Small intestine (tissue), 7 donors: ENCODE measurements around the gene SHCBP1. TPM values are rescaled to one million over a fixed set of nuclear protein-coding genes. Genes with fewer than 3 reads are reported as not detected.
"Not testable (repeated sequence)": the region's sequence is repeated elsewhere in the genome, so short reads cannot be mapped to it uniquely, and the experiment has no call there.

Experiments
- DNase-seq, 2 donors: peaks; one replicate each; pipeline versions ENCODE4 v3.0.0 to v3.0.0-alpha.2; 2013
- FAIRE-seq: peaks from 2 replicates; lab custom pipeline; 2012; peaks lifted over from hg19 to GRCh38; lab: Jason Lieb, UNC
- H3K27ac ChIP-seq, 3 donors: one replicate each; pipeline ENCODE4 v1.5.1; 2013; ENCODE audit warnings: low read length in 2 of 3, mild to moderate bottlenecking in 2 of 3, control low read depth in 1 of 3, inconsistent platforms in 1 of 3, low read depth in 1 of 3, moderate library complexity in 1 of 3
- H3K27me3 ChIP-seq, 3 donors: one replicate each; pipeline ENCODE4 v1.6.1; 2013; ENCODE audit warnings: low read length in 3 of 3, inconsistent platforms in 1 of 3; ENCODE audit not compliant: control insufficient read depth in 3 of 3, insufficient read depth in 3 of 3
- H3K36me3 ChIP-seq, 3 donors: one replicate each; pipeline ENCODE4 v1.6.1; 2013; ENCODE audit warnings: low read length in 3 of 3, inconsistent platforms in 1 of 3, low read depth in 1 of 3, mild to moderate bottlenecking in 1 of 3, moderate library complexity in 1 of 3; ENCODE audit not compliant: control insufficient read depth in 3 of 3, insufficient read depth in 2 of 3
- H3K4me1 ChIP-seq, 3 donors: one replicate each; pipeline ENCODE4 v1.6.1; 2013; ENCODE audit warnings: low read length in 2 of 3, inconsistent platforms in 1 of 3, low read depth in 1 of 3, mild to moderate bottlenecking in 1 of 3, moderate library complexity in 1 of 3; ENCODE audit not compliant: control insufficient read depth in 3 of 3, insufficient read depth in 2 of 3
- H3K4me3 ChIP-seq, 3 donors: one replicate each; pipeline ENCODE4 v1.5.1; 2013; ENCODE audit warnings: low read length in 3 of 3, control low read depth in 1 of 3, inconsistent platforms in 1 of 3, low read depth in 1 of 3, mild to moderate bottlenecking in 1 of 3, moderate library complexity in 1 of 3
- H3K9me3 ChIP-seq, 2 donors: one replicate each; pipeline ENCODE4 v1.6.1; 2013; ENCODE audit warnings: low read depth in 1 of 2, low read length in 1 of 2; ENCODE audit not compliant: control insufficient read depth in 2 of 2, insufficient read depth in 1 of 2
- WGBS, 3 donors: extraction: QIAGEN DNeasy Blood & Tissue Kit; methylation state at CpG; one replicate each; pipeline ENCODE4 v1.1.7; 2013; 5-methylcytosine and 5-hydroxymethylcytosine counted together
- polyA plus RNA-seq, 4 donors: library from polyadenylated mRNA; stranded (reverse) in 3 of 4; unstranded in 1 of 4; fragments of 200-250 nt in 3 of 4; fragments of 120-200 nt in 1 of 4; gene quantifications; one replicate each; pipeline versions ENCODE4 v1.2.1 to v1.2.3, GENCODE V29; 2013
- donor health status: healthy with polysubstance abuse.
- donor health status: control.
- donor health status: control.
- donor health status: Bipolar disorder and iron deficiency.
- donor health status: healthy.

Gene SHCBP1
- polyA plus RNA-seq, 4 donors = 0.54 to 5.5 (median 3.0) TPM

- no peaks in the 10 kb centered on the region for H3K27me3 ChIP-seq
- H3K4me3 ChIP-seq = no peak overlapping the region
- H3K9me3 ChIP-seq = peaks cover 0 to 4% of the 10 kb centered on the region in 2 donors
- no peak for DNase-seq
- WGBS, 3 donors = 86 to 89% (median 87%) methylated on average over 25 to 27 of the region's 27 CpGs
- FAIRE-seq = no peak
- no peaks in the 10 kb centered on the region for H3K36me3 ChIP-seq
- no peaks in the 10 kb centered on the region for H3K4me1 ChIP-seq
- no peak overlapping the region for H3K27ac ChIP-seq
Measured at GRCh38 chr16:46569231-46569735, 51.9 kb downstream of the SHCBP1 start.

- Histone ChIP-seq H3K27me3 (no peaks in the 10 kb centered on the region), H3K9me3 (peaks cover 0 to 4% of the 10 kb centered on the region in 2 donors), H3K4me1 (no peaks in the 10 kb centered on the region), H3K36me3 (no peaks in the 10 kb centered on the region), H3K4me3 (no peak overlapping the region), H3K27ac (no peak overlapping the region)
- WGBS, 3 donors = 80 to 90% (median 83%) methylated on average over 41 to 42 of the region's 42 CpGs
- FAIRE-seq (no peak), DNase-seq (no peak)
Measured at GRCh38 chr16:46568472-46569230, 52.5 kb downstream of the SHCBP1 start.

- WGBS, 3 donors = 56 to 77% (median 65%) methylated on average over 3 of the region's 3 CpGs
- H3K36me3 ChIP-seq = no peaks in the 10 kb centered on the region
- DNase-seq = no peak
- H3K4me3 ChIP-seq = no peak overlapping the region
- no peaks in the 10 kb centered on the region for H3K9me3 ChIP-seq
- H3K27me3 ChIP-seq = no peaks in the 10 kb centered on the region
- H3K4me1 ChIP-seq = no peaks in the 10 kb centered on the region
- H3K27ac ChIP-seq = no peak overlapping the region
- no peak for FAIRE-seq
Measured at GRCh38 chr16:46562979-46563378, 58.2 kb downstream of the SHCBP1 start.

- Histone ChIP-seq H3K27ac (no peak overlapping the region), H3K36me3 (no peaks in the 10 kb centered on the region), H3K9me3 (no peaks in the 10 kb centered on the region), H3K4me3 (no peak overlapping the region), H3K4me1 (no peaks in the 10 kb centered on the region), H3K27me3 (no peaks in the 10 kb centered on the region)
- DNase-seq (no peak), FAIRE-seq (no peak)
- WGBS, 3 donors = 7 to 15% (median 8%) methylated on average over 1 of the region's 1 CpG
Measured at GRCh38 chr16:46558018-46558417, 63.2 kb downstream of the SHCBP1 start.

- DNase-seq (no peak), FAIRE-seq (no peak)
- H3K27me3 ChIP-seq = no peaks in the 10 kb centered on the region
- WGBS, 3 donors = 46 to 66% (median 53%) methylated on average over 3 of the region's 3 CpGs
- H3K36me3 ChIP-seq = no peaks in the 10 kb centered on the region
- no peaks in the 10 kb centered on the region for H3K4me1 ChIP-seq
- no peaks in the 10 kb centered on the region for H3K9me3 ChIP-seq
- no peak overlapping the region for H3K27ac ChIP-seq
- H3K4me3 ChIP-seq = no peak overlapping the region
Measured at GRCh38 chr16:46555951-46556350, 65.2 kb downstream of the SHCBP1 start.

GRCh38 chr16:46554435-46554834 lies 66.7 kb downstream of the SHCBP1 start:
- H3K36me3 ChIP-seq, FAIRE-seq, H3K4me1 ChIP-seq, H3K4me3 ChIP-seq, H3K27ac ChIP-seq, H3K9me3 ChIP-seq, H3K27me3 ChIP-seq: not testable (repeated sequence)
- WGBS, 3 donors = 19 to 31% (median 25%) methylated on average over 14 of the region's 14 CpGs
- DNase-seq = peak; percentile 44

- no peaks in the 10 kb centered on the region for H3K4me1 ChIP-seq
- FAIRE-seq (no peak), DNase-seq (no peak)
- H3K36me3 ChIP-seq = no peaks in the 10 kb centered on the region
- no peaks in the 10 kb centered on the region for H3K9me3 ChIP-seq
- no peaks in the 10 kb centered on the region for H3K27me3 ChIP-seq
- no peak overlapping the region for H3K4me3 ChIP-seq
- WGBS, 3 donors = 43 to 62% (median 47%) methylated on average over 3 of the region's 3 CpGs
- no peak overlapping the region for H3K27ac ChIP-seq
Measured at GRCh38 chr16:46549477-46549876, 71.7 kb downstream of the SHCBP1 start.
